ENCODE measurements around the gene CALCOCO1. TPM values are rescaled to one million over a fixed set of nuclear protein-coding genes. Genes with fewer than 3 reads are reported as not detected.
"Not testable (repeated sequence)": the region's sequence is repeated elsewhere in the genome, so short reads cannot be mapped to it uniquely, and the experiment has no call there.

Gene CALCOCO1
- total RNA-seq, 2 donors from 2014 or later = 60.1 to 71.3 TPM

DNA sequence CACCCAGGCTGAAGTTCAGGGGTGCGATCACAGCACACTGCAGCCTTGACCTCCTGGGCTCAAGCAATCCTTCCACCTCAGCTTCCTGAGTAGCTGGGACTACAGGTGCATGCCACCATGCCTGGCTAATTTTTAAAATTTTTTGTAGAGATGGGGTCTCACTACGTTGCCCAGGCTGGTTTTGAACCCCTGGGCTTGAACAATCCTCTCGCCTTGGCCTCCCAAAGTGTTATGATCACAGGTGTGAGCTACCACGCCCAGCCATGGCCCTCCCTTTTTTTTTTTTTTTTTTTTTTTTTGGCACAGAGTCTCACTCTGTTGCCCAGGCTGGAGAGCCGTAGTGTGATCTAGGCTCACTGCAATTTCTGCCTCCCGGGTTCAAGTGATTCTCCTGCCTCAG, 8.7 kb downstream of the CALCOCO1 start:
- ATAC-seq (replicated peaks in 1 of 2); H3K36me3 Mint-ChIP-seq (ENCODE audit: insufficient read depth in 2 of 2); H3K27ac Mint-ChIP-seq; H3K4me3 Mint-ChIP-seq; H3K27me3 Mint-ChIP-seq (ENCODE audit: low read depth); DNase-seq; H3K9me3 Mint-ChIP-seq: not testable (repeated sequence)
- H3K4me1 Mint-ChIP-seq (ENCODE audit: low read depth) = peaks cover 12% of the 10 kb centered on the region

GRCh38 chr12:53717319-53717718, 9.9 kb downstream of the CALCOCO1 start:
- Mint-ChIP-seq H3K4me3 (no peak overlapping the region), H3K9me3 (no peaks in the 10 kb centered on the region), H3K36me3 (ENCODE audit: insufficient read depth in 2 of 2) (peaks cover 2% of the 10 kb centered on the region in 2 donors), H3K27ac (no peak overlapping the region), H3K27me3 (ENCODE audit: low read depth) (no peaks in the 10 kb centered on the region), H3K4me1 (ENCODE audit: low read depth) (no peaks in the 10 kb centered on the region)
- ATAC-seq (replicated peaks in 1 of 2) = no peak
- DNase-seq = no peak

DNA sequence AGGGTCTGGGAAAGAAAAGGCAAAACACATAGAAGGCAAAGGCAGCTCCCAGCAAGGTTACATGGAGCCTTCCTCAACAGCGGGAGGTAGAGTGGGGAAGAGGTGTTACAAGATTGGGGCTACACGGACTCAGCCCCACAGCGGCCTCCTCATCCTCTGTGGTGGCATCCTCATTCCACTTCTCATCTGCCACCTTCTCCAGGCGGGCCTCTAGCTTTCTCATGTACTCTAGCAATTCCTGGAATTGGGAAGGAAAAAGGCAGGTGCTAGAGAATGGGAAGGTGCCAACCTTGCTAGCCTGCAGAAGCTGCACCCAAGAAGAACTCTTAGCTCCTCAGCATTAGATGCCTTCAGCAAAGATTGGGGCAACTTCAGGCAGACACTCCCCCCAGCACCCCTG, 13.2 kb downstream of the CALCOCO1 start:
- H3K4me3 Mint-ChIP-seq = no peak overlapping the region
- no peak for DNase-seq
- ATAC-seq (replicated peaks in 1 of 2) = no peak
- no peaks in the 10 kb centered on the region for H3K27me3 Mint-ChIP-seq (ENCODE audit: low read depth)
- no peak overlapping the region for H3K27ac Mint-ChIP-seq
- no peaks in the 10 kb centered on the region for H3K4me1 Mint-ChIP-seq (ENCODE audit: low read depth)
- no peaks in the 10 kb centered on the region for H3K9me3 Mint-ChIP-seq
- no peaks in the 10 kb centered on the region for H3K36me3 Mint-ChIP-seq (ENCODE audit: insufficient read depth in 2 of 2)

DNA sequence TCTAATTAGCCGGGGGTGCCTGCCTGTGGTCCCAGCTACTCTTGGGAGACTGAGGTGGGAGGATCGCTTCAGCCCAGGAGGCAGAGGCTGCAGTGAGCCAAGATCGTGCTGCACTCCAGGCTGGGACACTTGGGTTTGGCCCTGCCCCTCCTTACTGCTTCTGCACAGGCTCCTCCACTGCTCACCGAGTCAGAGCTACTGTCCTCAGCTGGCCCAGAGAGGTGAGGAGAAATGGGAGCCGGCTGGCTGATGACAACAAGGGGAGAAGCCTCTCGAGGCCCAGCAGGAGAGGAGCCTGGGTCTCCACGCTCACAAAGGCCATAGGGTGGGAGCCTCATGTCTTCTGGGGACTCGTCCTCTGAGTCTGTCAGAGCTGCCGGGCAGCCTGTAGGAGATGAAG, 13.7 kb downstream of the CALCOCO1 start:
- H3K27me3 Mint-ChIP-seq (ENCODE audit: low read depth) = no peaks in the 10 kb centered on the region
- no peaks in the 10 kb centered on the region for H3K4me1 Mint-ChIP-seq (ENCODE audit: low read depth)
- no peak overlapping the region for H3K27ac Mint-ChIP-seq
- H3K36me3 Mint-ChIP-seq (ENCODE audit: insufficient read depth in 2 of 2) = no peaks in the 10 kb centered on the region
- ATAC-seq (replicated peaks in 1 of 2) (no peak), DNase-seq (no peak)
- no peak overlapping the region for H3K4me3 Mint-ChIP-seq
- H3K9me3 Mint-ChIP-seq = no peaks in the 10 kb centered on the region

GRCh38 chr12:53712059-53712643, 15.1 kb downstream of the CALCOCO1 start:
- Mint-ChIP-seq H3K4me1 (ENCODE audit: low read depth) (no peaks in the 10 kb centered on the region), H3K9me3 (no peaks in the 10 kb centered on the region), H3K27ac (no peak overlapping the region), H3K4me3 (no peak overlapping the region), H3K27me3 (ENCODE audit: low read depth) (peaks cover 5% of the 10 kb centered on the region), H3K36me3 (ENCODE audit: insufficient read depth in 2 of 2) (no peaks in the 10 kb centered on the region)
- DNase-seq = no peak
- ATAC-seq (replicated peaks in 1 of 2) = no peak

GRCh38 chr12:53710091-53710490, 17.2 kb downstream of the CALCOCO1 start:
- DNase-seq (no peak), ATAC-seq (replicated peaks in 1 of 2) (no peak)
- no peaks in the 10 kb centered on the region for H3K9me3 Mint-ChIP-seq
- peaks cover 19% of the 10 kb centered on the region for H3K27me3 Mint-ChIP-seq (ENCODE audit: low read depth)
- H3K36me3 Mint-ChIP-seq (ENCODE audit: insufficient read depth in 2 of 2) = no peaks in the 10 kb centered on the region
- H3K27ac Mint-ChIP-seq = no peak overlapping the region
- no peaks in the 10 kb centered on the region for H3K4me1 Mint-ChIP-seq (ENCODE audit: low read depth)
- H3K4me3 Mint-ChIP-seq = no peak overlapping the region

GRCh38 chr12:53709671-53710070, 17.6 kb downstream of the CALCOCO1 start:
- ATAC-seq (replicated peaks in 1 of 2) = no peak
- Mint-ChIP-seq H3K4me3 (no peak overlapping the region), H3K27ac (no peak overlapping the region)

GRCh38 chr12:53706080-53706479, 21.2 kb downstream of the CALCOCO1 start:
- Mint-ChIP-seq H3K27me3 (ENCODE audit: low read depth) (peaks cover 55% of the 10 kb centered on the region), H3K9me3 (no peaks in the 10 kb centered on the region), H3K4me1 (ENCODE audit: low read depth) (no peaks in the 10 kb centered on the region), H3K36me3 (ENCODE audit: insufficient read depth in 2 of 2) (no peaks in the 10 kb centered on the region), H3K27ac (no peak overlapping the region), H3K4me3 (no peak overlapping the region)
- no peak for DNase-seq
- ATAC-seq (replicated peaks in 1 of 2) = no peak

More at GRCh38 chr12:53709671-53710070, 17.6 kb downstream of the CALCOCO1 start:
- peaks cover 22% of the 10 kb centered on the region for H3K27me3 Mint-ChIP-seq (ENCODE audit: low read depth)
- no peaks in the 10 kb centered on the region for H3K36me3 Mint-ChIP-seq (ENCODE audit: insufficient read depth in 2 of 2)
- no peaks in the 10 kb centered on the region for H3K9me3 Mint-ChIP-seq
- H3K4me1 Mint-ChIP-seq (ENCODE audit: low read depth) = no peaks in the 10 kb centered on the region
- no peak for DNase-seq

GRCh38 chr12:53703756-53704155, 23.5 kb downstream of the CALCOCO1 start:
- Mint-ChIP-seq H3K4me1 (ENCODE audit: low read depth) (no peaks in the 10 kb centered on the region), H3K27ac (no peak overlapping the region), H3K36me3 (ENCODE audit: insufficient read depth in 2 of 2) (no peaks in the 10 kb centered on the region), H3K4me3 (no peak overlapping the region), H3K27me3 (ENCODE audit: low read depth) (peaks cover 78% of the 10 kb centered on the region), H3K9me3 (no peaks in the 10 kb centered on the region)
- ATAC-seq (replicated peaks in 1 of 2) (no peak), DNase-seq (no peak)

DNA sequence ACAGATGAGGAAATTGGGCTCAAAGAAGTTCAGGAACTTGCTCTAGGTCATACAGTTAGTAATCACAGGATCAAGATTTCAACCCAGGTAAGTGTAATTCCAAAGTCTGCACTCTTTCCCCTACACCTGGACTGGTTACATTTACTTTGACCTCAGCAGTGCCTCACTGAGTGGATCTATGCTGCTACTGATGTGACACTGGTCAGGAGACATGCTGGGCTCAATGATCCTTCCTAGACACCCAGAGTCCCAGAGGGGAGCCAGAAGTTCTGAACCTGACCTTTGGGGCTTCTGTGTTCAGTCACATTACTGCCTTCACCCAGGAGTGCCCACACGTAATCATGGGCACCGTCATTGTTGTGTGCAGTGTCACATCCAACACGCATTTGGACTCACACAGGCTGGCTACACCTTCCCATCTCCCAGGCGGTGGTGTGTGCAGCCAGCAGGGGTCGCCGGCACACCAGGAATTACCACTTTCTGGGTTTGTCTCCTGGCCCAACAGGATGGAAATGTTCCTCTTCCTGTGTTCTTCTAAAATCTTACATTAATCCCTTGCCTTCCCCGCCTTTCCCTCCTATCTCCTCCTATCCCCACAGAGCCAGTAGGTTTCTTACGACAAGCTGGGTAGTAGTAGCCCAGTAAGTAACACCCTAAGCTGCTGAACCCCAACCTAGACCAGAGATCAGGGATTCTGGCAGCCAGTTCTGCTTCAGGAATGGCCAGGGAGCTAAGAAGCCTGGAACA, 25.6 kb downstream of the CALCOCO1 start:
- peak; percentile 96 to 97 for ATAC-seq (replicated peaks in 1 of 2)
- DNase-seq = peak; percentile 78 to 82
- peaks cover 89% of the 10 kb centered on the region for H3K27me3 Mint-ChIP-seq (ENCODE audit: low read depth)

DNA sequence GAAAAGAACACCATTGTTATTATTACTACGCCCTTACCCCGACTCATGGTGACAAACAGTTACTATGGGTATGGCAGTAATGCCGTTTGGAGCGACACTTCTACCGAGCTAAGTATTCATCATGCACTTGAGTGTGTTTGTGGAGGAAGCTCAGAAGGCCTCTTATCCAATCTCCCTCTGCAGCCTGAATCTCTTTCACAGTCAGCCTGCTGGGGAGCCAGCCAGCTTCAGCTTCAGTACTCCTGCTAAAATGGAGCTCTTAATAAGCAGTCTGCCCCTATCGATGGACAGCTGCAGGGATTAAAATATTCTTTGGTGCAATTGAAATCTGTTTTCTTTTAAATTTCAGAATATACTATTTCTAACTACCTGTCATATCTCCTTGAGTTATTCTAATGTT, 26.7 kb downstream of the CALCOCO1 start:
- Mint-ChIP-seq H3K27me3 (ENCODE audit: low read depth) (peaks cover 91% of the 10 kb centered on the region), H3K27ac (no peak overlapping the region), H3K36me3 (ENCODE audit: insufficient read depth in 2 of 2) (no peaks in the 10 kb centered on the region), H3K4me1 (ENCODE audit: low read depth) (peaks cover 15% of the 10 kb centered on the region), H3K9me3 (no peaks in the 10 kb centered on the region), H3K4me3 (no peak overlapping the region)
- DNase-seq (no peak), ATAC-seq (replicated peaks in 1 of 2) (no peak)

More for the DNA sequence above, 25.6 kb downstream of the CALCOCO1 start:
- Mint-ChIP-seq H3K4me1 (ENCODE audit: low read depth) (peaks cover 4% of the 10 kb centered on the region), H3K36me3 (ENCODE audit: insufficient read depth in 2 of 2) (no peaks in the 10 kb centered on the region), H3K9me3 (no peaks in the 10 kb centered on the region), H3K4me3 (no peak overlapping the region), H3K27ac (no peak overlapping the region)

DNA sequence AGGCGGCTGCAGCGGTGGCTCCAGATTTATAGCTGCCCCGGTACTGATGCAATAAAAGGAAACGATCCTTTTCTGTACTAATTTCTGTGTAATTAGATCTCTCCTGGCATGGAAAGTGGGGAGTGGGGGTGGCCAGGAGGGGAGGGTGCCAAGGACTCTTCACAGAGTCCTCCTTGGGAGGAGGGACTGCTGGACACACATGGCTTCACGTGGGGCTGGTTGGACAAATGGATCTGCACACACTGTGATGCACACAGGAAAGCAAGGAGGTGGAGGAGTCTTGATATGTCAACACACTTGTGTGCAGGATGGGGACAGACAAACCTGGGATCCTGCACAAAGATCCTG, 27.6 kb downstream of the CALCOCO1 start:
- H3K27ac Mint-ChIP-seq = no peak overlapping the region
- no peak overlapping the region for H3K4me3 Mint-ChIP-seq
- DNase-seq = no peak
- peaks cover 24% of the 10 kb centered on the region for H3K4me1 Mint-ChIP-seq (ENCODE audit: low read depth)
- no peaks in the 10 kb centered on the region for H3K36me3 Mint-ChIP-seq (ENCODE audit: insufficient read depth in 2 of 2)
- H3K9me3 Mint-ChIP-seq = no peaks in the 10 kb centered on the region
- ATAC-seq (replicated peaks in 1 of 2) = no peak
- H3K27me3 Mint-ChIP-seq (ENCODE audit: low read depth) = peaks cover 97% of the 10 kb centered on the region

GRCh38 chr12:53698948-53699677, 28.1 kb downstream of the CALCOCO1 start:
- DNase-seq (no peak), ATAC-seq (replicated peaks in 1 of 2) (no peak)
- H3K9me3 Mint-ChIP-seq = no peaks in the 10 kb centered on the region
- peaks cover 0 to 2% of the 10 kb centered on the region in 2 donors for H3K36me3 Mint-ChIP-seq (ENCODE audit: insufficient read depth in 2 of 2)
- H3K4me1 Mint-ChIP-seq (ENCODE audit: low read depth) = peaks cover 30% of the 10 kb centered on the region
- no peak overlapping the region for H3K27ac Mint-ChIP-seq
- peaks cover 97% of the 10 kb centered on the region for H3K27me3 Mint-ChIP-seq (ENCODE audit: low read depth)
- no peak overlapping the region for H3K4me3 Mint-ChIP-seq
